ENCODE results near the gene SMIM20. TPM values are rescaled to one million over a fixed set of nuclear protein-coding genes. Genes with fewer than 3 reads are reported as not detected.

Gene SMIM20
- total RNA-seq, 2 experiments from 2014 or later: 44.0 to 53.8 TPM

GRCh38 chr4:25892796-25893195, 21.2 kb upstream of the SMIM20 start:
- intact Hi-C loops (cut with micrococcal nuclease; ENCODE audit: unreplicated experiment): no loop called here
- CTCF ChIA-PET (ENCODE audit: unreplicated experiment): no interaction called here

GRCh38 chr4:25896776-25897539, 17.1 kb upstream of the SMIM20 start:
- Histone ChIP-seq H3K9me3 (ENCODE audit: low read length) (no peaks in the 10 kb centered on the region), H3K79me2 (ENCODE audit: insufficient read depth, low read depth, low read length) (no peaks in the 10 kb centered on the region), H3K4me2 (ENCODE audit: low read length) (no peak overlapping the region), H4K20me1 (ENCODE audit: insufficient read depth, low read length) (no peaks in the 10 kb centered on the region), H2AFZ (ENCODE audit: low read length) (no peak overlapping the region), H3K36me3 (ENCODE audit: insufficient read depth, low read length) (no peaks in the 10 kb centered on the region), H3K4me3 (ENCODE audit: low read depth, low read length, poor library complexity, severe bottlenecking) (no peak overlapping the region), H3K27ac (ENCODE audit: low read depth, low read length, poor library complexity, severe bottlenecking) (no peak overlapping the region), H3K4me1 (ENCODE audit: insufficient read depth, low read length, poor library complexity, severe bottlenecking) (no peaks in the 10 kb centered on the region), H3K9me2 (ENCODE audit: insufficient read depth, low read length) (no peaks in the 10 kb centered on the region)
- no peak for TF ChIP-seq EZH2phosphoT487 (IDR thresholded peaks at IDR 0.05; ENCODE audit: borderline replicate concordance, low read depth, low read length)
- no peak for TF ChIP-seq CTCF (conservative IDR thresholded peaks at IDR 0.05; ENCODE audit: low read length)
- POLR2A ChIA-PET: interaction anchor here (1.2 to 2.9 kb wide), 3 partner anchors 13 to 20 kb away, joined by 3 to 17 read pairs (median 7); partner anchors contain the start of gene SMIM20
- CTCF ChIA-PET (ENCODE audit: unreplicated experiment): interaction anchor here (1.4 kb wide), 1 partner anchor 23 kb away, joined by 3 read pairs; no protein-coding TSS in a partner anchor
- no peak for DNase-seq (ENCODE audit: low spot score)
- no TSS peak for BruUV-seq (replicated peaks)
- intact Hi-C loops (cut with micrococcal nuclease; ENCODE audit: unreplicated experiment): no loop called here

More at GRCh38 chr4:25892796-25893195, 21.2 kb upstream of the SMIM20 start:
- Histone ChIP-seq H3K4me2 (ENCODE audit: low read length) (no peak overlapping the region), H3K9me2 (ENCODE audit: insufficient read depth, low read length) (no peaks in the 10 kb centered on the region), H2AFZ (ENCODE audit: low read length) (no peak overlapping the region), H3K79me2 (ENCODE audit: insufficient read depth, low read depth, low read length) (no peaks in the 10 kb centered on the region), H3K27ac (ENCODE audit: low read depth, low read length, poor library complexity, severe bottlenecking) (no peak overlapping the region), H3K4me1 (ENCODE audit: insufficient read depth, low read length, poor library complexity, severe bottlenecking) (peaks cover 4% of the 10 kb centered on the region), H3K36me3 (ENCODE audit: insufficient read depth, low read length) (no peaks in the 10 kb centered on the region), H4K20me1 (ENCODE audit: insufficient read depth, low read length) (no peaks in the 10 kb centered on the region), H3K9me3 (ENCODE audit: low read length) (no peaks in the 10 kb centered on the region), H3K4me3 (ENCODE audit: low read depth, low read length, poor library complexity, severe bottlenecking) (no peak overlapping the region)
- BruUV-seq (replicated peaks): no TSS peak
- no peak for TF ChIP-seq CTCF (conservative IDR thresholded peaks at IDR 0.05; ENCODE audit: low read length)
- TF ChIP-seq EZH2phosphoT487 (IDR thresholded peaks at IDR 0.05; ENCODE audit: borderline replicate concordance, low read depth, low read length): no peak
- DNase-seq (ENCODE audit: low spot score): no peak
- POLR2A ChIA-PET: interaction anchor here (0.7 to 1.4 kb wide), 3 partner anchors 12 to 38 kb away, joined by 3 to 9 read pairs (median 4); no protein-coding TSS in a partner anchor

- DNase-seq (ENCODE audit: low spot score): no peak
- H3K4me3 ChIP-seq (ENCODE audit: low read depth, low read length, poor library complexity, severe bottlenecking): no peak overlapping the region
- POLR2A ChIA-PET: interaction anchor here (1.5 to 1.7 kb wide), 2 partner anchors 9 to 11 kb away, joined by 3 to 4 read pairs; no protein-coding TSS in a partner anchor
- no peaks in the 10 kb centered on the region for H3K9me3 ChIP-seq (ENCODE audit: low read length)
- H2AFZ ChIP-seq (ENCODE audit: low read length): no peak overlapping the region
- BruUV-seq (replicated peaks): no TSS peak
- no peaks in the 10 kb centered on the region for H3K79me2 ChIP-seq (ENCODE audit: insufficient read depth, low read depth, low read length)
- intact Hi-C loops (cut with micrococcal nuclease; ENCODE audit: unreplicated experiment): no loop called here
- CTCF ChIA-PET (ENCODE audit: unreplicated experiment): no interaction called here
- H3K4me2 ChIP-seq (ENCODE audit: low read length): no peak overlapping the region
- no peak overlapping the region for H3K27ac ChIP-seq (ENCODE audit: low read depth, low read length, poor library complexity, severe bottlenecking)
- H3K9me2 ChIP-seq (ENCODE audit: insufficient read depth, low read length): no peaks in the 10 kb centered on the region
- H4K20me1 ChIP-seq (ENCODE audit: insufficient read depth, low read length): no peaks in the 10 kb centered on the region
- H3K4me1 ChIP-seq (ENCODE audit: insufficient read depth, low read length, poor library complexity, severe bottlenecking): peaks cover 18% of the 10 kb centered on the region
- TF ChIP-seq CTCF (conservative IDR thresholded peaks at IDR 0.05; ENCODE audit: low read length) (no peak), EZH2phosphoT487 (IDR thresholded peaks at IDR 0.05; ENCODE audit: borderline replicate concordance, low read depth, low read length) (no peak)
- 0 out of 2 replicates have a peak, but pooled peaks cover 2% of the 10 kb centered on the region for H3K36me3 ChIP-seq (ENCODE audit: insufficient read depth, low read length)
Observed at GRCh38 chr4:25900310-25900709, 13.7 kb upstream of the SMIM20 start.
